ENCODE data around the gene DNAJC5. TPM values are rescaled to one million over a fixed set of nuclear protein-coding genes. Genes with fewer than 3 reads are reported as not detected.

Gene DNAJC5
- total RNA-seq, 1 donor from 2014 or later: 49.8 TPM

DNA sequence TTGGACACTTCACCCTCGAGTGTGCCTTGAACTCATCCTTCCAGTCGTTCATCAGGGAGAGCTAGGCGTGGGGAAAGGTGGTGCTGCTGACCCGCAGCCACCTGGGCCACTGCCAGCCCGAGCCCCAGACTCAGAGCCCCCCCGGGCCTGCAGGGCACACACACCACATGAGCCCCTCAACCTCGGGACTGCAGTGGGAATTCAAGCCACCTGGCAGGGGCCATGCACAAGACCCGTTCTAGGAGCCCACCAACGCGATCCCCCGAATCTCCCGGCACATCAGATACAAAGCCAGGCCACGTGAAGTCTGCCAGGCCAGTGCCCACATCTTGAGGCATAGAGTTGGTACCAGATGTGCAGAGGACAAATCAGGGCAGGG is 72.0 kb downstream of the DNAJC5 start:
- ATAC-seq (no peak), DNase-seq (no peak)
- Histone ChIP-seq H3K4me3 (no peak overlapping the region), H3K9me3 (no peaks in the 10 kb centered on the region), H3K27ac (no peak overlapping the region), H3K27me3 (no peaks in the 10 kb centered on the region), H3K4me1 (peaks cover 16% of the 10 kb centered on the region), H3K36me3 (peaks cover 39% of the 10 kb centered on the region)
- intact Hi-C loops (cut with DNase I): no loop called here
- no peak for TF ChIP-seq CTCF (IDR thresholded peaks at IDR 0.05)

GRCh38 chr20:63967330-63968135 is 72.6 kb downstream of the DNAJC5 start:
- no peak overlapping the region for H3K27ac ChIP-seq

DNA sequence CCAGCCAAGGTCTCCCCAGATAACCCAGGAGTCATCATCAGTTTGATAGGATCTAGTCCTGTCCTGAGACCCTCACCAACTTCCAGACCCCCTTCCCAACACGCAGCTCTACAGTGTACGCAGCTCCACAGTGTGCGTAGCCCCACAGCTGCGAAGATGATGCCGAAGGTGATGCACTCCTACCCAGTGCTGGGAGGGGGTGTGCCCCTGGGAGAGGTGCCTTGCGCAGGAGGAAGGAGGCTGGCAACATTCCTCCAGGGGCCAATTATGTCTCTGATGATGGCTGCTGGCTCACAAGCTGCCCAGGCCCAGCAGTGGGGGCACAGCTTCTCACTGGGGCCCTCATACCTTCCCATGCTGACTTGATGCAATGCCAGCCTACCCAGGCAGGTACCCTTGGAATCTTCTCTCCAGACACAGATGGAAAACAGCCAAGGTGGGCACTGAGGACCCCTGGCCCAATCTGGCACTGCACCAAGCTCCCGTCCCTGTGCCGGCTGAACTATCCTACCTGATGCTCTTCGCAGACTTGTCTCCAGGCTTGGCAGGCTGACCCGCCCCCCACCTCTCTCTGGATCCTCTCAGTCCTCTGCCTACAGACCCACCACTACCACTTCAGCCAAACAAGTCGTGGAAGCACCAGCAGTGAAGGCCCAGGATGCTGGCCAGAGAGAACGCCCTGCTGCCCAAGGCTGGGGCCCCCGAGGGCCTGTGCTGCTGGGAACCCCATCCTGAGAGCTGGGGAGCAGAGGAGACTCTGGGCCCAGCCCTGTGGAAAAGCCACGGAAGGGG is 73.4 kb downstream of the DNAJC5 start:
- H3K36me3 ChIP-seq: peaks cover 26% of the 10 kb centered on the region
- TF ChIP-seq CTCF (IDR thresholded peaks at IDR 0.05): no peak
- H3K4me3 ChIP-seq: peak overlapping the region; percentile 65
- DNase-seq (no peak), ATAC-seq (no peak)
- H3K27ac ChIP-seq: peak overlapping the region; percentile 70
- intact Hi-C loops (cut with DNase I): no loop called here
- H3K4me1 ChIP-seq: peaks cover 21% of the 10 kb centered on the region
- no peaks in the 10 kb centered on the region for H3K27me3 ChIP-seq
- no peaks in the 10 kb centered on the region for H3K9me3 ChIP-seq

More at GRCh38 chr20:63967330-63968135, 72.6 kb downstream of the DNAJC5 start:
- intact Hi-C loops (cut with DNase I): no loop called here
- DNase-seq (no peak), ATAC-seq (no peak)
- Histone ChIP-seq H3K4me1 (peaks cover 19% of the 10 kb centered on the region), H3K36me3 (peaks cover 33% of the 10 kb centered on the region), H3K27me3 (no peaks in the 10 kb centered on the region), H3K9me3 (no peaks in the 10 kb centered on the region), H3K4me3 (no peak overlapping the region)
- TF ChIP-seq CTCF (IDR thresholded peaks at IDR 0.05): no peak

DNA sequence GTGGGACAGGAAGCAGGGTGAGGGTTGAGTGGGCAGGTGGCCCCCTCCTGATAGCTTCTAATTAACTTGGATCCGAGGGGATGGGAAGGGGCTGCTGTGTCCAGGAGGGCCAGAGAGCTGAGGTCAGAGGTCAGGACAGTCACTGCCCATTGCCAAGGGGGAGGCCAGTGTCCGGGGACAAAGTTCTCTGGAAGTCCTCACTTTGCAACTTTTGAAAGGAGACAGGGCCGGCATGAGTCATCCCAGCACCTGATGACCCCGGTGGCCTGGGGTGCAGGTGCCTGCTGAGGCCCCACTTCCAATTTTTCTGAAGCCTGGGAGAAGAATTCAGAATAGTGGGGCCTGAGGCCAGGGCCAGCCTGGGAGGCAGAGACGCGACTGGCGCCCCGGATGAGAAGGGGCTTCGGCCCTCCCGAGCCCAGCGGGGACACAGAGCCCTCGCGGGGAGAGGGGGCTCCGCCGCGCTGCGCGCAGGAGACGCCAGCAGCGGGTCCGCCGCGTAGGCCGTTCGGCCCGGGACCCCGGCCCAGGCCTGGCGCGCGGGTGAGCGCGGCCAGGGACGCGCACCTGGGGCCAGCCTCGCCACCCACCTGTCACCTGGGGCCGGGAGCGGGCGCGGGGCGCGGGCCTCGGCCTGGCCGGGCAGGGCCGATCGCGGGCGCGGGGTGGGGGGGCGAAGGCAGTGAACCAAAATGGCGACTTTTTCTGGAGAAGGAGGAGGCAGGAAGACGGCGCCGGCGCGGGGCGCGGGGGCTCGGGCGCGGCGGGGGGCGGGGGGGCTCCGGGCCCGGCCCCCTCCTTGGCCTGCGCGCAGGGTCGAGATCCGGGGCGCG is 74.2 kb downstream of the DNAJC5 start:
- H3K27me3 ChIP-seq: no peaks in the 10 kb centered on the region
- peak overlapping the region; percentile 70 for H3K27ac ChIP-seq
- peak overlapping the region; percentile 65 for H3K4me3 ChIP-seq
- intact Hi-C loops (cut with DNase I): no loop called here
- H3K36me3 ChIP-seq: peaks cover 19% of the 10 kb centered on the region
- H3K9me3 ChIP-seq: no peaks in the 10 kb centered on the region
- DNase-seq (peak; percentile 76), ATAC-seq (no peak)
- peaks cover 26% of the 10 kb centered on the region for H3K4me1 ChIP-seq
- no peak for TF ChIP-seq CTCF (IDR thresholded peaks at IDR 0.05)

Data from upper lobe of right lung (tissue), 1 donor.